ENCODE measurements around the gene SHROOM3.
A peak's percentile ranks its signal among the peaks of the same experiment; 100 is the strongest.

Gene SHROOM3

GRCh38 chr4:76538296-76538695 is 103.3 kb downstream of the SHROOM3 start:
- Mint-ChIP-seq H3K4me3 (no peak overlapping the region), H3K27me3 (ENCODE audit: low read depth) (peaks cover 4% of the 10 kb centered on the region), H3K27ac (no peak overlapping the region), H3K9me3 (no peaks in the 10 kb centered on the region), H3K4me1 (peaks cover 33% of the 10 kb centered on the region), H3K36me3 (ENCODE audit: low read depth) (peaks cover 3% of the 10 kb centered on the region)
- TF ChIP-seq, protein P1, sequence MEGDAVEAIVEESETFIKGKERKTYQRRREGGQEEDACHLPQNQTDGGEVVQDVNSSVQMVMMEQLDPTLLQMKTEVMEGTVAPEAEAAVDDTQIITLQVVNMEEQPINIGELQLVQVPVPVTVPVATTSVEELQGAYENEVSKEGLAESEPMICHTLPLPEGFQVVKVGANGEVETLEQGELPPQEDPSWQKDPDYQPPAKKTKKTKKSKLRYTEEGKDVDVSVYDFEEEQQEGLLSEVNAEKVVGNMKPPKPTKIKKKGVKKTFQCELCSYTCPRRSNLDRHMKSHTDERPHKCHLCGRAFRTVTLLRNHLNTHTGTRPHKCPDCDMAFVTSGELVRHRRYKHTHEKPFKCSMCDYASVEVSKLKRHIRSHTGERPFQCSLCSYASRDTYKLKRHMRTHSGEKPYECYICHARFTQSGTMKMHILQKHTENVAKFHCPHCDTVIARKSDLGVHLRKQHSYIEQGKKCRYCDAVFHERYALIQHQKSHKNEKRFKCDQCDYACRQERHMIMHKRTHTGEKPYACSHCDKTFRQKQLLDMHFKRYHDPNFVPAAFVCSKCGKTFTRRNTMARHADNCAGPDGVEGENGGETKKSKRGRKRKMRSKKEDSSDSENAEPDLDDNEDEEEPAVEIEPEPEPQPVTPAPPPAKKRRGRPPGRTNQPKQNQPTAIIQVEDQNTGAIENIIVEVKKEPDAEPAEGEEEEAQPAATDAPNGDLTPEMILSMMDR (IDR thresholded peaks at IDR 0.05; ENCODE audit: unreplicated experiment in 3 of 3) = no peak

DNA sequence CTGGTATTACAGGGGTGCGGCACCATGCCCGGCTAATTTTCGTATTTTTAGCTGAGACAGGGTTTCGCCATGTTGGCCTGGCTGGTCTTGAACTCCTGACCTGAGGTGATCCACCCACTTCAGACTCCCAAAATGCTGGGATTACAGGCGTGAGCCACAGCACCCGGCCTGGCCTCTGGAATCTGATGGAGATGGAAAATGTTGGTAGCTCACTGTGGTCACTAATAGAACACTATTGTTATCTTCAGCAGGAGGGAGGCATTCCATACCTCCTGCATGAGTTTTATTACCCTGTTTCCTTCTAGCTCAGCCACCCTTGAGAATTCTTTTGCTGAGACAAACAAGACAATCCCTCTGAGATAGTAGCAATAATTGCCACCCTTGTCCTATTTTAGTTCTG is 105.0 kb downstream of the SHROOM3 start:
- H3K36me3 Mint-ChIP-seq (ENCODE audit: low read depth) = peaks cover 3% of the 10 kb centered on the region
- no peaks in the 10 kb centered on the region for H3K9me3 Mint-ChIP-seq
- peaks cover 4% of the 10 kb centered on the region for H3K27me3 Mint-ChIP-seq (ENCODE audit: low read depth)
- no peak overlapping the region for H3K4me3 Mint-ChIP-seq
- H3K4me1 Mint-ChIP-seq = peaks cover 32% of the 10 kb centered on the region
- peak overlapping the region in 2 of 3 experiments; percentile 5 to 26 for H3K27ac Mint-ChIP-seq
- TF ChIP-seq, protein P1 (IDR thresholded peaks at IDR 0.05; ENCODE audit: unreplicated experiment in 3 of 3) = no peak

DNA sequence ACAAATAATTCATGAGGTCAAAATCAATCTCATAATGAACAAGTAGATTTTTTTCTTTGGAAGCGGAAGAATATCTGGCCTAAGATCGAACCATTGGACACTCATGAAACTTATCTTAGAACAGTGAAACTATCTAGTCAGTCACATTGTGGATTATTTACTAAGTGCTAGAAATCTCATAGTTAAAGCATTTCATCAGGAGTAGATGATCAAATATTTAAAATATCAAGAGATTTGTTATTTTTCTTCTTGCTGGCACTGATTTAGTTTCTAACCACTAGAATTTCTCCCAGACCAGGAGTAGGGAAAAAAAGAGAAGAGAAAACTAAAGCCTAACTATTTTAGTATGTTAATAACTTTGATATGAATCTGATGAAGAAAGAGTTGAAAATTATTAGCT is 105.5 kb downstream of the SHROOM3 start:
- peak overlapping the region in 2 of 3 experiments; percentile 5 to 26 for H3K27ac Mint-ChIP-seq
- H3K9me3 Mint-ChIP-seq = no peaks in the 10 kb centered on the region
- H3K27me3 Mint-ChIP-seq (ENCODE audit: low read depth) = peaks cover 4% of the 10 kb centered on the region
- H3K4me3 Mint-ChIP-seq = no peak overlapping the region
- peaks cover 35% of the 10 kb centered on the region for H3K4me1 Mint-ChIP-seq
- TF ChIP-seq, protein P1 (IDR thresholded peaks at IDR 0.05; ENCODE audit: unreplicated experiment in 3 of 3) = no peak
- peaks cover 3% of the 10 kb centered on the region for H3K36me3 Mint-ChIP-seq (ENCODE audit: low read depth)

- Mint-ChIP-seq H3K27me3 (ENCODE audit: low read depth) (peaks cover 4% of the 10 kb centered on the region), H3K36me3 (ENCODE audit: low read depth) (peaks cover 3% of the 10 kb centered on the region), H3K4me1 (peaks cover 54% of the 10 kb centered on the region), H3K27ac (peak overlapping the region in 1 of 3 experiments; percentile 5), H3K9me3 (no peaks in the 10 kb centered on the region), H3K4me3 (no peak overlapping the region)
- TF ChIP-seq, protein P1 (IDR thresholded peaks at IDR 0.05; ENCODE audit: unreplicated experiment in 3 of 3) = no peak
Observed at GRCh38 chr4:76543378-76543777, 108.3 kb downstream of the SHROOM3 start.

GRCh38 chr4:76544725-76545124 is 109.7 kb downstream of the SHROOM3 start:
- Mint-ChIP-seq H3K27ac (peak overlapping the region; percentile 65 to 78 (median 73)), H3K4me1 (peaks cover 49% of the 10 kb centered on the region), H3K9me3 (no peaks in the 10 kb centered on the region)

More at GRCh38 chr4:76544725-76545124, 109.7 kb downstream of the SHROOM3 start:
- peaks cover 4% of the 10 kb centered on the region for H3K27me3 Mint-ChIP-seq (ENCODE audit: low read depth)
- H3K36me3 Mint-ChIP-seq (ENCODE audit: low read depth) = peaks cover 3% of the 10 kb centered on the region
- H3K4me3 Mint-ChIP-seq = no peak overlapping the region
- TF ChIP-seq, protein P1 (IDR thresholded peaks at IDR 0.05; ENCODE audit: unreplicated experiment in 3 of 3) = no peak

Data from nephron (organoid).